Occipital lobe (tissue), 2 donors: ENCODE measurements around the gene MDN1. TPM values are rescaled to one million over a fixed set of nuclear protein-coding genes. Genes with fewer than 3 reads are reported as not detected.
A peak's percentile ranks its signal among the peaks of the same experiment; 100 is the strongest.
"Not testable (repeated sequence)": the region's sequence is repeated elsewhere in the genome, so short reads cannot be mapped to it uniquely, and the experiment has no call there.

Experiments used
- DNase-seq: peaks from one replicate; lab custom pipeline; 2025; lab: John Stamatoyannopoulos, UW
- total RNA-seq: library from RNA; depleted of rRNA; stranded (reverse); fragments of >200 nt; gene quantifications from one replicate; pipeline ENCODE4 v1.2.3, GENCODE V29; 2014

The MDN1 gene
- total RNA-seq, 1 donor from 2014 or later: 34.8 TPM

- no peak for DNase-seq
Measured at GRCh38 chr6:89655122-89655521, 164.5 kb downstream of the MDN1 start.

GRCh38 chr6:89650579-89650978 is 169.0 kb downstream of the MDN1 start:
- DNase-seq: no peak

GRCh38 chr6:89649682-89650081 is 169.9 kb downstream of the MDN1 start:
- DNase-seq: no peak

GRCh38 chr6:89644864-89645263 is 174.7 kb downstream of the MDN1 start:
- DNase-seq: no peak

GRCh38 chr6:89643406-89643805 is 176.2 kb downstream of the MDN1 start:
- DNase-seq: no peak

GRCh38 chr6:89642956-89643355 is 176.6 kb downstream of the MDN1 start:
- DNase-seq: no peak

- not testable (repeated sequence) for DNase-seq
Measured at GRCh38 chr6:89641581-89641980, 178.0 kb downstream of the MDN1 start.

GRCh38 chr6:89640804-89641203 is 178.8 kb downstream of the MDN1 start:
- no peak for DNase-seq

GRCh38 chr6:89638320-89639195 is 181.0 kb downstream of the MDN1 start, which contains the start of gene LYRM2:
Gene LYRM2 (minus strand): TSS chr6:89638747. CDS start chr6:89638716, 31 bp downstream.
- DNase-seq: peak; percentile 94

- no peak for DNase-seq
Measured at GRCh38 chr6:89637960-89638319, 181.7 kb downstream of the MDN1 start.

GRCh38 chr6:89636412-89636811 is 183.2 kb downstream of the MDN1 start:
- DNase-seq: not testable (repeated sequence)

- peak; percentile 6 for DNase-seq
Measured at GRCh38 chr6:89630488-89630887, 189.1 kb downstream of the MDN1 start.

GRCh38 chr6:89623749-89624148 is 195.8 kb downstream of the MDN1 start:
- DNase-seq: no peak

GRCh38 chr6:89619567-89619966 is 200.0 kb downstream of the MDN1 start:
- no peak for DNase-seq

GRCh38 chr6:89618026-89618425 is 201.6 kb downstream of the MDN1 start:
- DNase-seq: no peak

GRCh38 chr6:89616531-89616930 is 203.1 kb downstream of the MDN1 start:
- no peak for DNase-seq

GRCh38 chr6:89615882-89616281 is 203.7 kb downstream of the MDN1 start:
- DNase-seq: no peak

GRCh38 chr6:89613790-89614189 is 205.8 kb downstream of the MDN1 start:
- DNase-seq: no peak

- DNase-seq: no peak
Measured at GRCh38 chr6:89612121-89612520, 207.5 kb downstream of the MDN1 start.

GRCh38 chr6:89611666-89612065 is 207.9 kb downstream of the MDN1 start:
- DNase-seq: no peak

GRCh38 chr6:89610149-89610642 is 209.4 kb downstream of the MDN1 start:
- peak; percentile 3 for DNase-seq

- DNase-seq: no peak
Measured at GRCh38 chr6:89605861-89606260, 213.7 kb downstream of the MDN1 start.

- no peak for DNase-seq
Measured at GRCh38 chr6:89604653-89605052, 214.9 kb downstream of the MDN1 start.
